ENCODE measurements around the gene PRKAR1B.

The PRKAR1B gene

DNA sequence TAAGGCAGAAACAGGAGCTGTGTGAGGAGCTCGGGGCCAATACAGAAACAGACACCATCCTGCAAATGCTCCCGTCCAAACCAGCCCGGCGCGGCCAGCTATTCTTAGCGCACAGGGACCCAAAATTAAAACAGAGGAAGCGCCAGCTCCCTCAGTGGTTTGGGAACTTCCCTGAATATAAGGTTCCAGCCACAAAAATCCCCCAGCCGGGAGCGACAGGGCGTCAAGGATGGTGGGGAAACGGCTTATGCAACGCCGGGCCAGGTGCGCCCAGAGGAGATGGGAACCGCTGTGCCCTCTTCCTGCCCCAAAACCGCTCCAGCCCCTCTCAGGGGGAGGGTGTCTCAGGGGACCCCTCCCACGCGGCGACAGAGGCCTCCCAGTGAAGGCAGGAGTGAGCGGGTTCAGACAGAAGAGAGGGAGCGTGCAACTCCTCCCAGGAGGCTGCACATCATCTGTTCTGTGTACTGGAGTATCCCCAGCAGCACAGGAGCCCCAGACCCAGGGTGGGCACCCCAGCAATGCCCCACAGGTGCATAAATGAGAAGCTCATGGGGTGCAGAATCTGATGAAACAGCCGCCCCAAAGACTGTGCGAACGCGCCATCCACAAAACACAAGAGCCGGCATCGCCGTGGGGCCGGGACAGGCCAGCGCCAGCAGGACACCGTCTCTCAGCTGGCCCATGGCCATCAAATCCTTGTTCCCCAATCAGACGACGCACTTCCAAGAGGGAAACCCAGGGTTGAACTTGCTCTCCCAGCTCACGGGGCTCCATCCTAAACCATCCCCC, 133.6 kb downstream of the PRKAR1B start:
- H3K36me3 ChIP-seq (ENCODE audit: control insufficient read depth, insufficient read depth, low read length, severe bottlenecking), result no peaks in the 10 kb centered on the region
- H3K9me3 ChIP-seq (ENCODE audit: control insufficient read depth, low read length), result no peaks in the 10 kb centered on the region
- no peaks in the 10 kb centered on the region for H3K4me1 ChIP-seq (ENCODE audit: control insufficient read depth, insufficient read depth, low read length)
- no peak overlapping the region for H3K9ac ChIP-seq (ENCODE audit: low read length)
- no peaks in the 10 kb centered on the region for H3K27me3 ChIP-seq (replicated peaks; ENCODE audit: control insufficient read depth, insufficient read depth, low read length)
- no peak for DNase-seq (ENCODE audit: low read depth)
- H3K4me3 ChIP-seq (ENCODE audit: low read length), result no peak overlapping the region

DNA sequence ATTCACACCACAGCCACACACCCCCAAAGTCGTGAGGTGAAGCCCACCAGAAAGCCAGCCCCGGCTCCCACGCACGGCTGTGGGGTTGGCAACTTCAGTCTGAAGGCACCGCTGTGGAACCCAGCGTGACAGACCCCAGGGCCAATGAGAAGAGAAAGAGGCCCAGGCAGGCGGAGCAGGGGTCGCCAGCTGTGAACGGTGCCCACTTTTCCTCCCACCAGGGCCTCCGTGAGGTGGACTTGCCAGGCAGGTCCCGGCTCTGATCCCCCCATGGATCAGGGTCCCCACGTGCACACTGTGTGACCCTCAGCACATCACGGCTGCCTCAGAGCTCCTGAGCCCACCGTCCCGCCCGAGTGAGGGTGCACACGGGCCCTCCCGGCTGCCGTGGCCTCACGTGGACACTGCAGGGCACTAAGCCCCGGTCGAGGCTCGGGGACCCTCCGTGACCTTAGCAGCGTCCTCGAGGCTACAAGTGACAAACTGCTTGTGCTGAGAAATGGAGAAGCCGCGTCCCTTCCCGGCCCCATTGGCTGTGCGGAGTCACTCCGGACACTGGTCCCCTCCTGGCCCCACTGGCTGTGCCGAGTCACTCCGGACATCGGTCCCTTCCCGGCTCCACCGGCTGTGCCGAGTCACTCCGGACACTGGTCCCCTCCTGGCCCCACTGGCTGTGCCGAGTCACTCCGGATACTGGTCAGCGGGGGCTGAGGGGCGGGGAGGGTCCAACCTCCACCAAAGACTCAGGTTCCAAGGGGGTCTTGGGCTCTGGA, 135.0 kb downstream of the PRKAR1B start:
- H3K36me3 ChIP-seq (ENCODE audit: control insufficient read depth, insufficient read depth, low read length, severe bottlenecking), result no peaks in the 10 kb centered on the region
- no peak overlapping the region for H3K4me3 ChIP-seq (ENCODE audit: low read length)
- H3K9ac ChIP-seq (ENCODE audit: low read length), result no peak overlapping the region
- H3K4me1 ChIP-seq (ENCODE audit: control insufficient read depth, insufficient read depth, low read length), result no peaks in the 10 kb centered on the region
- H3K9me3 ChIP-seq (ENCODE audit: control insufficient read depth, low read length), result no peaks in the 10 kb centered on the region
- no peaks in the 10 kb centered on the region for H3K27me3 ChIP-seq (replicated peaks; ENCODE audit: control insufficient read depth, insufficient read depth, low read length)
- DNase-seq (ENCODE audit: low read depth), result no peak

DNA sequence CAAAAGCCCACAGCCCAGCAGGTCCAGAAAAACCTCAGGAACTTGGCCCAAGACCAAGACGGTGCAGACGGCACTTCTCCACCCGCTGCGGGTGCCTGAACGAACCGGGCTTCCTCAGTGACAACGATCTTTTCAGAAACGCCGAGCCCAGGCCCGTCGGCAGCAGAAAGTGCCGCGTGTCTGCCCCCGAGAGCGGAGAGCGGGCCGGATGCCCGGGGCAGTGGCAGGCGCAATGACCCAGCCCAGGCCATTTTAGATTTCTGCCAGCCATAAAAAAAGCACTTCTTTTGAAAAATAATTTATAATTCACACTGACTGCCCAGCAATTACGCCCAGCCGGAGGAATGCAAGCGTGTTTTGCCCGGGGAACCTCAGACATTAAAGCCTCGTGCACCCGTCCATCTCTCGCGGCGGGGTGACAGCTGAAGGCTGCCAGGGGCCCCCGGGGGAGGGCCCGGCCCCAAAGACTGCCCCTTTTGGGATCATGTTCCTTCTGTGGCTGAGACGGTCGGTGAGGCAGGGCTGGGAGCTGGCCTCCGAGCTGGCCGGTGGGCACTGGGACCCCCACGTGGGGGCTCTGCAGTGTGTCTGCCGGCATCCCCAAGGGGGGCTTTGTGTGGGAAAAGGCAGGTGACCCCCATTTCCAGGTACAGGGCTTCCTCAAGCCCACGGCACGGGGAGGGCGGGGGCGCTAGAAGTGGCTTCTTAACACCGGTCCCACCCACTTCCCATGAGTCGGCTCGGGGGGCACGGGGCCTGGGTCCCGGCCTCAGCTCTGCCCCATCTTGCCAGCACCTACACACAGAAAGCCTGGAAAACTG, 136.1 kb downstream of the PRKAR1B start:
- DNase-seq (ENCODE audit: low read depth), result no peak
- no peaks in the 10 kb centered on the region for H3K36me3 ChIP-seq (ENCODE audit: control insufficient read depth, insufficient read depth, low read length, severe bottlenecking)
- H3K9ac ChIP-seq (ENCODE audit: low read length), result no peak overlapping the region
- no peaks in the 10 kb centered on the region for H3K4me1 ChIP-seq (ENCODE audit: control insufficient read depth, insufficient read depth, low read length)
- no peaks in the 10 kb centered on the region for H3K27me3 ChIP-seq (replicated peaks; ENCODE audit: control insufficient read depth, insufficient read depth, low read length)
- H3K9me3 ChIP-seq (ENCODE audit: control insufficient read depth, low read length), result no peaks in the 10 kb centered on the region
- no peak overlapping the region for H3K4me3 ChIP-seq (ENCODE audit: low read length)

DNA sequence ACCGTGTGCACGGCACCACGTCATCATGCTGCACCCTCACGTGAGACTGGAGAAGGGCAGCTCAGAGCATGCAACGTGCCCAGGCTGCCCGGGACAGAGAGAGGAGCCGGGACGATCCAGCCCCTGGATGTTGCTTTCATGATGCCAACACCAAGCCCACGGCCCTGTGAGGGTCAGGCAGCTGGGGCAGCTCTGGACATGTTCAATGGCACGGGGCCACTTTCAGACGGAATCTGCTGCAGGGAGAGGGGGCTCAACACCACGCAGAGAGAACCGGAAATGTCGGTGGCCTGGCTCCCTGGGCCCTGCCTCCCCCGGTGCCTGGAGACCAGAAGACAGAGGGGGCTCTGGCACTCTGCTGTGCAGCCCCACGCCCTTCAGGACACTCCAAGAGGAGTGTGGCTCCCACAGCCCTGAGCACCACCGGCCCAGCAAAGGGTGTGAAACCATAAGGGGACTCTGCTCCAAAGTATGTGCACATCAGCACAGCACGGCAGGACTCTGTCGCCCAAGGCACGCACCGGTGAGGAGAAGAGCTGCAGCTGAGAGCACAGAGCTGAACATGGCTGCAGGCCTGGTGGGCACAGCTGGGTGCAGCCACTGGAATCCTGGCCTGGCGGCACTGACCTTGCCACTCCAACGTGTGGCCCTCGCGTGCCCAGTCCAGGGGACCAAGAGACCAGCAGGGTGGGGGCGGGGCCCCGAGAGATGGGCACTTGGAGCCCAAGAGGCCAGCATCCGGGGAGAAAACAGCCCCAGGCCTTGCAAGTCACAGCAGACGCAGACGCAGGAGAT, 137.1 kb downstream of the PRKAR1B start:
- Histone ChIP-seq H3K4me1 (ENCODE audit: control insufficient read depth, insufficient read depth, low read length) (no peaks in the 10 kb centered on the region), H3K9ac (ENCODE audit: low read length) (no peak overlapping the region), H3K36me3 (ENCODE audit: control insufficient read depth, insufficient read depth, low read length, severe bottlenecking) (no peaks in the 10 kb centered on the region), H3K9me3 (ENCODE audit: control insufficient read depth, low read length) (no peaks in the 10 kb centered on the region), H3K27me3 (replicated peaks; ENCODE audit: control insufficient read depth, insufficient read depth, low read length) (no peaks in the 10 kb centered on the region), H3K4me3 (ENCODE audit: low read length) (no peak overlapping the region)
- DNase-seq (ENCODE audit: low read depth), result no peak

DNA sequence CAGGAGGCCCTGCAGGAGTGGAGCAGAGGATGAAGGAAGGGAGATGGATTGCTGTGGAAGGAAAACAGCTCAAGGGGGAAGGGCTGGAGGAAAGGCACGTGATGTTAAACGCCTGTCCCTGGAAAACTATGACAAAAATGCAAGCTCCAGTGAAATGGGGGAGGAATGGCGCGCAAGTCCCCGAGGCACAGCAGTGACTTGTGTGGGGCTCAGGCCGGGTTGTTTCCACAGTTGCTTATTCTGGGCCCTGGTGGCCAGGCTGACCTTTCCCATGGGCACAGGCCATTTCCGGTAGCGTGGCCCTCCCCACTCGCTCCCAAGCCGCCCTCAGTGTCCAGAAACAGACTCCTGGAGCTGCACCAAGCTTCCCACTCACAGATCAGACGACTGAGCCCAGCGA, 139.3 kb downstream of the PRKAR1B start:
- Histone ChIP-seq H3K27me3 (replicated peaks; ENCODE audit: control insufficient read depth, insufficient read depth, low read length) (no peaks in the 10 kb centered on the region), H3K9ac (ENCODE audit: low read length) (no peak overlapping the region), H3K9me3 (ENCODE audit: control insufficient read depth, low read length) (no peaks in the 10 kb centered on the region), H3K36me3 (ENCODE audit: control insufficient read depth, insufficient read depth, low read length, severe bottlenecking) (no peaks in the 10 kb centered on the region), H3K4me3 (ENCODE audit: low read length) (no peak overlapping the region), H3K4me1 (ENCODE audit: control insufficient read depth, insufficient read depth, low read length) (no peaks in the 10 kb centered on the region)
- DNase-seq (ENCODE audit: low read depth), result peak; percentile 46

DNA sequence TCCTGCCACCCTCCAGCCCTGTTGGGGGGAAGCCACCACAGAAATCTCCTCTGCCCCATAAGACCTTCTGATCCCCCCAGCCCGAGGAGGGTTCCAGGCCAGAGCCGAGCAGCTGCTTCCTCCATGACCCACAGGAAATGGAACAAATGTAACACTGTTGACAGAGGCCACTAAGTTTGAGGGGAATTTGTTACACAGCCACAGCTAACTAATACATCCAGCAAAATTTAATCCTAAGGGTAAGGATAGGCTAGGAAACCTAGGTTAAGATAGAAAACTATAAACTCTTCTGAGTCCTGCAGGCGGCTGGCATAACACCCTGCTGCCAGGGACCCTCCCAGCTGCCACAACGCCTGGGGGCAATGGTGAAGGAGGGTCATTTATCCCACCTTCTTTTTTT, 140.6 kb downstream of the PRKAR1B start:
- DNase-seq (ENCODE audit: low read depth), result no peak

DNA sequence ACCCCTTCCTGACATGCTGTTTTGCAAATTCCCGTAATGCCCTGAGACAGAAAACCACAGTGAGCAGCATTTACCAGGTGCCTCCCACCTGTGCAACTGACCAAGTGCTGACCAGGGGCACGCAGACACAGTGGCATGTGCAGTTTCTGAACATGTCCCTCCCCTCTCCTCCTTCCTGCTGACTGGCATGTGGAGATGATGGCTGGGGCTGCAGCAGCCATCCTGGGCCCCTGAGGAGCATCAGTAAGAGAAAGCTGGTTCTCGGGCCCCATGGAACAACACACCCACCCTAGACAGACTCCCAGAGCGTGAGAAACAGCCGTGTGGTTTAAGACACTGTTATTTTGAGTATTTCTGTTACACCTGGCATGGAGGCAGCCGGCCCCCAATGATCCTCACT, 141.2 kb downstream of the PRKAR1B start:
- Histone ChIP-seq H3K4me1 (ENCODE audit: control insufficient read depth, insufficient read depth, low read length) (no peaks in the 10 kb centered on the region), H3K9ac (ENCODE audit: low read length) (no peak overlapping the region), H3K4me3 (ENCODE audit: low read length) (no peak overlapping the region), H3K36me3 (ENCODE audit: control insufficient read depth, insufficient read depth, low read length, severe bottlenecking) (no peaks in the 10 kb centered on the region), H3K27me3 (replicated peaks; ENCODE audit: control insufficient read depth, insufficient read depth, low read length) (no peaks in the 10 kb centered on the region), H3K9me3 (ENCODE audit: control insufficient read depth, low read length) (no peaks in the 10 kb centered on the region)
- DNase-seq (ENCODE audit: low read depth), result no peak

More for the DNA sequence above, 140.6 kb downstream of the PRKAR1B start:
- Histone ChIP-seq H3K4me1 (ENCODE audit: control insufficient read depth, insufficient read depth, low read length) (no peaks in the 10 kb centered on the region), H3K27me3 (replicated peaks; ENCODE audit: control insufficient read depth, insufficient read depth, low read length) (no peaks in the 10 kb centered on the region), H3K4me3 (ENCODE audit: low read length) (no peak overlapping the region), H3K9ac (ENCODE audit: low read length) (no peak overlapping the region), H3K36me3 (ENCODE audit: control insufficient read depth, insufficient read depth, low read length, severe bottlenecking) (no peaks in the 10 kb centered on the region), H3K9me3 (ENCODE audit: control insufficient read depth, low read length) (no peaks in the 10 kb centered on the region)

DNA sequence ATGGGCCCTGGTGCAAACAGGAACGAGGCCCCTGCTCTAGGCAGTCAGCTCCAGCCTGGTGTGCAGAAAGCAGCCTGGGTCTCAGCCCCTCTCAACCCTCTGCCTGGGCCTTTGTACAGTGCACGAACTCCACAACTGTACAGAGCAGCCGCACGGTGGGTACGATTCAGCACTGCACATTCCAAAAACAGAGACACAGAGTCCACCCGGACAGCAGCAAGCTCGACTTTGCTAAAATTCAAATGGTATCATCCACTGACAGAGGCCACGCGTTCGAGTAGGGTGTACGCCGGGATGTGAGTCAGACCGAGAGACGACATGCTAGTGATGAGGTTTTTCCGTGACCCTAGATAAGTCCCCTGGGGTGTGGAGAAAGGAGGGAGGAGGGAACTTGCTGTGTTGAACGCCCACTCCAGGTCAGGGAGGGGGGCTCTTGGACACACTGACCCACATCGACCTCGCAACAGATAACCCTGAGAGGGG, 141.8 kb downstream of the PRKAR1B start:
- H3K4me3 ChIP-seq (ENCODE audit: low read length), result no peak overlapping the region
- no peaks in the 10 kb centered on the region for H3K36me3 ChIP-seq (ENCODE audit: control insufficient read depth, insufficient read depth, low read length, severe bottlenecking)
- no peak overlapping the region for H3K9ac ChIP-seq (ENCODE audit: low read length)
- H3K4me1 ChIP-seq (ENCODE audit: control insufficient read depth, insufficient read depth, low read length), result no peaks in the 10 kb centered on the region
- no peak for DNase-seq (ENCODE audit: low read depth)
- no peaks in the 10 kb centered on the region for H3K27me3 ChIP-seq (replicated peaks; ENCODE audit: control insufficient read depth, insufficient read depth, low read length)
- no peaks in the 10 kb centered on the region for H3K9me3 ChIP-seq (ENCODE audit: control insufficient read depth, low read length)

DNA sequence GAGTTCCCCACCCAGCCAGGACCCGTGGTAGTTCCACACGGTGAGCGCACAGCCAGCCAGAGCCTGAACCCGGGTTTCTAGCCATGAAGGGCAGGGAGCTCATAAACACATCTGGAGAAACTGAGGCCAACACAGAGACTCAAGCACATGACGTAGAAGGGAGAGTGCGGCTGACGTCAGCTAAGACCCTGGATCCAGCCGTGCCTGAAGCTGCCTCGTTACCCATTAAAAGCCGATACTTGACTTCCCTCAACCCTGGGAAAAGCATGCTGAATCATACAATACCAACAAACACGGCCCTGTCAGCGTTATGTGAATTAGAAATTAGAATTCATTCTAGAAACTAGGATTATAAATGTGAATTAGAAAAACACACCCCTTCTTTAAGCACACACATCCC, 142.3 kb downstream of the PRKAR1B start:
- DNase-seq (ENCODE audit: low read depth), result no peak
- Histone ChIP-seq H3K4me1 (ENCODE audit: control insufficient read depth, insufficient read depth, low read length) (no peaks in the 10 kb centered on the region), H3K4me3 (ENCODE audit: low read length) (no peak overlapping the region), H3K27me3 (replicated peaks; ENCODE audit: control insufficient read depth, insufficient read depth, low read length) (no peaks in the 10 kb centered on the region), H3K9ac (ENCODE audit: low read length) (no peak overlapping the region), H3K36me3 (ENCODE audit: control insufficient read depth, insufficient read depth, low read length, severe bottlenecking) (no peaks in the 10 kb centered on the region), H3K9me3 (ENCODE audit: control insufficient read depth, low read length) (no peaks in the 10 kb centered on the region)

DNA sequence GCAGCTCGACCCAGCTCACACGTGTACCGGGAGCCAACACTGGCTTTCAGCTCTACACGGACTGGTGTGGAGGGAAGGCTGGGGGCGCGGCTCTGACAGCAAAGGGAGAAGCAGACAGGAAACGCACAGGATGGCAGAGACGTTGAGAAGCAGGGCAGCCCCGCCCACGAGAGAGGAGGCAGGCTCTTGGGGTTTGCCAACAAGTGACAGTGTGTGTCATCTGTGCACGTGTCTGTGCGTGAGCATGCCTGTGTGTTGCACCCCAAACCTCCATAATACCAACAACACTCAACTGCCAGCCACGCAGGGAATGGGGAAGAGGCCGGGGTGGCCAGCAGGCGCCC, 143.0 kb downstream of the PRKAR1B start:
- Histone ChIP-seq H3K9ac (ENCODE audit: low read length) (no peak overlapping the region), H3K36me3 (ENCODE audit: control insufficient read depth, insufficient read depth, low read length, severe bottlenecking) (no peaks in the 10 kb centered on the region), H3K4me3 (ENCODE audit: low read length) (no peak overlapping the region), H3K27me3 (replicated peaks; ENCODE audit: control insufficient read depth, insufficient read depth, low read length) (no peaks in the 10 kb centered on the region), H3K9me3 (ENCODE audit: control insufficient read depth, low read length) (no peaks in the 10 kb centered on the region), H3K4me1 (ENCODE audit: control insufficient read depth, insufficient read depth, low read length) (no peaks in the 10 kb centered on the region)
- DNase-seq (ENCODE audit: low read depth), result no peak

Measured in adipocyte (in vitro differentiated cells).